ENCODE data around the gene GMCL2. TPM values are rescaled to one million over a fixed set of nuclear protein-coding genes. Genes with fewer than 3 reads are reported as not detected.

GMCL2 gene
- total RNA-seq, 1 experiment from 2014 or later: not detected

DNA sequence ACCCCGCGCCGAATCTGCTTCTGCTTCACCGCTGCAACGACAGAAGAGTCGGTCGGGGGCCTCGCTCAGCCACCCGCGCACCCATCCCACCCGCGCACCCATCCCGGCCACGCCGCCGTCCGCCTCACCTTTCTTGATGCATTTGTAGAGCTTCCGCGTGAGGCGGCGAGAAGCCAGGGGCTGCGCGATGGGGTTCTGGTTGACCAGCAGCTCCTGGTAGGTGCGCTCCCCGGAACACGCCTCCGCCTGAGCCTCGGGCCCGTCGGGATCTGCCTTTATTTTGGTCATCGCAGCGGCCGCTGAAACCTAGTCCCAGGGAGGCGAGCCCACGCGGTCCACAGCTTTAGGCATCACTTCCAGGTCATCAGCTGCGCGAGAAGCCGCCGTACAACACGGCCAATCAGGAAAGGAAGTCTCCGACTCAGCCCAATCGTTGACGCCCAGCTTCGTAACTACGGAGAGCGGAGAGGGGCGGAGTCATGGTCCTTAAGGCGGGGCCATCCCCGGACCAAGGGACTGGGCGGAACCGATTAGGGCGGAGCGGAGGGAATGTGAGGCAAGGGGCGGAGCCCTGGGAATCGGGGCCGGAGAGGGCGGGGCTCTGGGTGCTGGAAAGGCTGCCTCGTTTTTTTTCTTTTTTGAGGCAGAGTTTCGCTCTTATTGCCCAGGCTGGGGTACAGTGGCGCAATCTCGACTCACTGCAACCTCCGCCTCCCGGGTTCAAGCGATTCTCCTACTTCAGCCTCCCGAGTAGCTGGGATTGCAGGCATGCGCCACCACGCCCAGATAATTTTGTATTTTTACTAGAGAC, 33.4 kb downstream of the GMCL2 start, which contains the start of gene NHP2:
NHP2 (minus strand) TSS at position 356 of the 811 bp plus-strand sequence; CDS start at position 288, 68 bp downstream.
- Mint-ChIP-seq H3K4me1 (peaks cover 6 to 14% of the 10 kb centered on the region in 2 experiments), H3K27ac (peak within 1 kb of the TSS; percentile 59 to 96 (median 93); a peak in 6 of 7 replicates), H3K27me3 (ENCODE audit: low read depth) (peaks cover 2% of the 10 kb centered on the region; the same call in 1 of the 2 replicates), H3K4me3 (peak within 1 kb of the TSS; percentile 94 to 95), H3K36me3 (ENCODE audit: insufficient read depth in 1 of 3, low read depth in 3 of 3) (peaks cover 19 to 39% (median 37%) of the 10 kb centered on the region in 3 experiments; a peak in 6 of 7 replicates), H3K9me3 (no peaks in the 10 kb centered on the region; a peak in 1 of 5 replicates)
- no peak within 1 kb of the TSS for H3K23ac ChIP-seq (ENCODE audit: insufficient read length, low read depth, low read length)
- H2BK20ac ChIP-seq (ENCODE audit: low read depth, low read length, poor library complexity, severe bottlenecking): no peak within 1 kb of the TSS
- no peak within 1 kb of the TSS for H4K5ac ChIP-seq (ENCODE audit: insufficient read length, low read depth, low read length)
- TF ChIP-seq, protein P1, sequence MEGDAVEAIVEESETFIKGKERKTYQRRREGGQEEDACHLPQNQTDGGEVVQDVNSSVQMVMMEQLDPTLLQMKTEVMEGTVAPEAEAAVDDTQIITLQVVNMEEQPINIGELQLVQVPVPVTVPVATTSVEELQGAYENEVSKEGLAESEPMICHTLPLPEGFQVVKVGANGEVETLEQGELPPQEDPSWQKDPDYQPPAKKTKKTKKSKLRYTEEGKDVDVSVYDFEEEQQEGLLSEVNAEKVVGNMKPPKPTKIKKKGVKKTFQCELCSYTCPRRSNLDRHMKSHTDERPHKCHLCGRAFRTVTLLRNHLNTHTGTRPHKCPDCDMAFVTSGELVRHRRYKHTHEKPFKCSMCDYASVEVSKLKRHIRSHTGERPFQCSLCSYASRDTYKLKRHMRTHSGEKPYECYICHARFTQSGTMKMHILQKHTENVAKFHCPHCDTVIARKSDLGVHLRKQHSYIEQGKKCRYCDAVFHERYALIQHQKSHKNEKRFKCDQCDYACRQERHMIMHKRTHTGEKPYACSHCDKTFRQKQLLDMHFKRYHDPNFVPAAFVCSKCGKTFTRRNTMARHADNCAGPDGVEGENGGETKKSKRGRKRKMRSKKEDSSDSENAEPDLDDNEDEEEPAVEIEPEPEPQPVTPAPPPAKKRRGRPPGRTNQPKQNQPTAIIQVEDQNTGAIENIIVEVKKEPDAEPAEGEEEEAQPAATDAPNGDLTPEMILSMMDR (conservative IDR thresholded peaks at IDR 0.05): no peak
- no peak within 1 kb of the TSS for H2AFZ ChIP-seq (ENCODE audit: low read length)
- H3K4ac ChIP-seq (ENCODE audit: low read depth, low read length): no peak within 1 kb of the TSS
- no peaks in the 10 kb centered on the region; the same call in 1 of the 2 replicates for H3K4me1 ChIP-seq (ENCODE audit: insufficient read depth, low read length)
- no peaks in the 10 kb centered on the region for H4K20me1 ChIP-seq (ENCODE audit: control insufficient read depth, insufficient read depth, insufficient read length)
- H3T11ph ChIP-seq (ENCODE audit: low read length): no peak within 1 kb of the TSS
- no peaks in the 10 kb centered on the region for H3K9me3 ChIP-seq (ENCODE audit: control insufficient read depth, low read depth, low read length)
- H2BK5ac ChIP-seq (ENCODE audit: insufficient read length, low read length): no peak within 1 kb of the TSS
- H4K8ac ChIP-seq (replicated peaks; ENCODE audit: insufficient read length, low read depth, low read length): no peak within 1 kb of the TSS
- peak within 1 kb of the TSS; percentile 71 for H3K4me2 ChIP-seq (ENCODE audit: insufficient read depth, insufficient read length, low read length)
- H3K14ac ChIP-seq (ENCODE audit: insufficient read depth, low read length): 0 out of 2 replicates have a peak within 1 kb of the TSS, but pooled peaks have one; percentile 60
- DNase-seq: peak; percentile 98
- no peak within 1 kb of the TSS for H3K27ac ChIP-seq (ENCODE audit: insufficient read length, low read depth, low read length)
- peaks cover 5% of the 10 kb centered on the region for H3K23me2 ChIP-seq (ENCODE audit: insufficient read length, low read depth, low read length, poor library complexity, severe bottlenecking)
- H4K91ac ChIP-seq (ENCODE audit: insufficient read length, low read depth, low read length): no peak within 1 kb of the TSS
- H3K56ac ChIP-seq (ENCODE audit: insufficient read length, low read depth, low read length): no peak within 1 kb of the TSS
- H3K27me3 ChIP-seq (ENCODE audit: insufficient read depth, low read length): no peaks in the 10 kb centered on the region
- peak within 1 kb of the TSS; percentile 71 for H3K9ac ChIP-seq (ENCODE audit: extremely low read depth, insufficient read length, low read length)
- H3K18ac ChIP-seq (ENCODE audit: insufficient read length, low read depth, low read length): peak within 1 kb of the TSS; percentile 47
- no peak within 1 kb of the TSS for H2AK5ac ChIP-seq (ENCODE audit: insufficient read length, low read length)
- WGBS (ENCODE audit: extremely low coverage, insufficient read length, low lambda C conversion rate): no CpG with 5 or more reads among the region's 68 CpGs
- H2BK12ac ChIP-seq (ENCODE audit: insufficient read length, low read depth, low read length): no peak within 1 kb of the TSS
- no peak within 1 kb of the TSS for H2BK120ac ChIP-seq (ENCODE audit: low read depth, low read length, poor library complexity, severe bottlenecking)
- H3K79me2 ChIP-seq (ENCODE audit: insufficient read depth, low read length): no peaks in the 10 kb centered on the region
- peaks cover 4% of the 10 kb centered on the region for H3K79me1 ChIP-seq (ENCODE audit: insufficient read depth, low read depth, low read length, poor library complexity, severe bottlenecking)
- no peak within 1 kb of the TSS for H2BK15ac ChIP-seq (ENCODE audit: low read depth, low read length)

All from H9 (cell line).